GM12878 (cell line): ENCODE data around the gene ABCA7. TPM values are rescaled to one million over a fixed set of nuclear protein-coding genes. Genes with fewer than 3 reads are reported as not detected.

Experiments
- MEF2B ChIP-seq: fragments of 450-650 bp; IDR thresholded peaks from 2 replicates; pipeline ENCODE4 v1.6.1; 2018; ENCODE audit warnings: mild to moderate bottlenecking, moderate library complexity; ENCODE audit not compliant: partially characterized antibody, poor library complexity, severe bottlenecking
- RUNX3 ChIP-seq: IDR thresholded peaks from 2 replicates; pipeline ENCODE4 v1.6.1; 2012; ENCODE audit warnings: low read length, inconsistent platforms
- SPI1 ChIP-seq: IDR thresholded peaks from 2 replicates; pipeline ENCODE4 v1.6.1; 2011; ENCODE audit warnings: low read depth, mild to moderate bottlenecking, low read length, moderate library complexity, borderline replicate concordance; ENCODE audit not compliant: insufficient read depth
- TAF1 ChIP-seq: IDR thresholded peaks from 2 replicates; pipeline ENCODE4 v1.6.1; 2011; ENCODE audit warnings: mild to moderate bottlenecking, low read depth, low read length, borderline replicate concordance
- polyA plus RNA-seq, 11 experiments: library from polyadenylated mRNA; depleted of rRNA in 4 of 11; unstranded in 6 of 11; stranded (reverse) in 5 of 11; fragments of >200 nt; fragmentation: Nextera tagmentation in 4 of 11; fragmentation: Illumina TruSeq in 1 of 11; extraction: Ambion mirVana in 4 of 11; extraction: Trizol in 1 of 11; gene quantifications; 1 replicate in 1 of 11; 2 replicates in 10 of 11; pipeline versions ENCODE4 v1.2.1 to v1.2.3, GENCODE V29; 2011 to 2016; ENCODE audit warnings: inconsistent platforms in 2 of 11, missing spikeins in 2 of 11, low read depth in 1 of 11
- total RNA-seq, 4 experiments: library from RNA; depleted of rRNA in 3 of 4; stranded (reverse); fragments of >200 nt in 3 of 4; fragmentation: Illumina TruSeq in 1 of 4; extraction: Trizol in 1 of 4; gene quantifications; 2 replicates each; pipeline versions ENCODE4 v1.2.1 to v1.2.3, GENCODE V29; 2013 to 2021
- TF ChIP-seq, protein P1 (sequence below): fragments of 450-650 bp; IDR thresholded peaks from 2 replicates; pipeline ENCODE4 v1.6.1; 2018; ENCODE audit warnings: mild to moderate bottlenecking, low read depth, moderate library complexity; ENCODE audit not compliant: partially characterized antibody
- TF ChIP-seq, protein P2 (sequence below): fragments of 450-650 bp; conservative IDR thresholded peaks from 2 replicates; pipeline ENCODE4 v1.6.1; 2017; ENCODE audit warnings: mild to moderate bottlenecking, moderate library complexity

ABCA7 gene
- total and polyA plus RNA-seq, 10 of the 15 experiments (the other 5 are each of a cell fraction or from before 2014, with no cell fraction given) = 1.0 to 49.5 (median 14.8) TPM

DNA sequence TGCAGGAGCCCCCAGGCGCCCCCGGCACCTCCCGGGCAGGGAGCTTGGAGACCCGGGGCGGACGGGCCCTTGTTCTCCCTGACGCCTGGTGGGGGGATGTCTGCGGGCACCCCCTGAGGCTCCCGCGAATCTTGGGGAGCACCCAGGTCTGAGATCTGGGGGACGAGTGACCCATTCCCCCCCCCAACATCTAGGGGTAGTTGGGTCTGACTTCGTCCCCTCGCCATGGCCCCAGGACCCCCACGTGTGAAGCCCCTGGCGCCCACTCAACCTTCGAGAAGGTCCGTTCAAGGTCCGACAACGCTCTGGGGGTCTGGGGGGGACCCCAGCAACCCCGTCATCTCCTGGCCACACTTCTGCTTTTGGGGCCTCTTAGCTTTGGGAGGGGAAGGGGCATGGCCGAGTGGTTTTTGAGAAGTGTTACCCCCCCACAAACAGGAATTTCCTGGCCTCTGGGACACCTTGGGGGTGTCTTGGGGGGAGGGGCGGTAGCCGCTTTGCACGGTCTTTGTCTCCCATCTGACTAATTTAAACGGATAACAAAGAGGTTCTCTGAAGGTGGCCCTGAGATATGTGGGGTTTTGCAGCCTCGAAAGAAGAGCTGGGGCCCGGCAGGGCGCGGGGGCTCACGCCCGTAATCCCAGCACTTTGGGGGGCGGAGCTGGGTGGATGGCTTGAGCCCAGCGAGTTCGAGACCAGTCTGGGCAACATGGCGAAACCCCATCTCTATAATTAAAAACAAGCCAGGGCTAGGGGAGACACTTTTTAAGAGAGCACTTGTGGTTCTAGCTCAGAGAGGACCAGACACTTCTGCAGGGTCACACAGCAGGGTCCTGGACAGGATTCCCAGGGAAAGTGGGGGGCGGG, 12.9 kb upstream of the ABCA7 start (continued):
- TF ChIP-seq, protein P1, sequence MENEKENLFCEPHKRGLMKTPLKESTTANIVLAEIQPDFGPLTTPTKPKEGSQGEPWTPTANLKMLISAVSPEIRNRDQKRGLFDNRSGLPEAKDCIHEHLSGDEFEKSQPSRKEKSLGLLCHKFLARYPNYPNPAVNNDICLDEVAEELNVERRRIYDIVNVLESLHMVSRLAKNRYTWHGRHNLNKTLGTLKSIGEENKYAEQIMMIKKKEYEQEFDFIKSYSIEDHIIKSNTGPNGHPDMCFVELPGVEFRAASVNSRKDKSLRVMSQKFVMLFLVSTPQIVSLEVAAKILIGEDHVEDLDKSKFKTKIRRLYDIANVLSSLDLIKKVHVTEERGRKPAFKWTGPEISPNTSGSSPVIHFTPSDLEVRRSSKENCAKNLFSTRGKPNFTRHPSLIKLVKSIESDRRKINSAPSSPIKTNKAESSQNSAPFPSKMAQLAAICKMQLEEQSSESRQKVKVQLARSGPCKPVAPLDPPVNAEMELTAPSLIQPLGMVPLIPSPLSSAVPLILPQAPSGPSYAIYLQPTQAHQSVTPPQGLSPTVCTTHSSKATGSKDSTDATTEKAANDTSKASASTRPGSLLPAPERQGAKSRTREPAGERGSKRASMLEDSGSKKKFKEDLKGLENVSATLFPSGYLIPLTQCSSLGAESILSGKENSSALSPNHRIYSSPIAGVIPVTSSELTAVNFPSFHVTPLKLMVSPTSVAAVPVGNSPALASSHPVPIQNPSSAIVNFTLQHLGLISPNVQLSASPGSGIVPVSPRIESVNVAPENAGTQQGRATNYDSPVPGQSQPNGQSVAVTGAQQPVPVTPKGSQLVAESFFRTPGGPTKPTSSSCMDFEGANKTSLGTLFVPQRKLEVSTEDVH = no peak
- TF ChIP-seq TAF1 = no peak
- TF ChIP-seq, protein P2, sequence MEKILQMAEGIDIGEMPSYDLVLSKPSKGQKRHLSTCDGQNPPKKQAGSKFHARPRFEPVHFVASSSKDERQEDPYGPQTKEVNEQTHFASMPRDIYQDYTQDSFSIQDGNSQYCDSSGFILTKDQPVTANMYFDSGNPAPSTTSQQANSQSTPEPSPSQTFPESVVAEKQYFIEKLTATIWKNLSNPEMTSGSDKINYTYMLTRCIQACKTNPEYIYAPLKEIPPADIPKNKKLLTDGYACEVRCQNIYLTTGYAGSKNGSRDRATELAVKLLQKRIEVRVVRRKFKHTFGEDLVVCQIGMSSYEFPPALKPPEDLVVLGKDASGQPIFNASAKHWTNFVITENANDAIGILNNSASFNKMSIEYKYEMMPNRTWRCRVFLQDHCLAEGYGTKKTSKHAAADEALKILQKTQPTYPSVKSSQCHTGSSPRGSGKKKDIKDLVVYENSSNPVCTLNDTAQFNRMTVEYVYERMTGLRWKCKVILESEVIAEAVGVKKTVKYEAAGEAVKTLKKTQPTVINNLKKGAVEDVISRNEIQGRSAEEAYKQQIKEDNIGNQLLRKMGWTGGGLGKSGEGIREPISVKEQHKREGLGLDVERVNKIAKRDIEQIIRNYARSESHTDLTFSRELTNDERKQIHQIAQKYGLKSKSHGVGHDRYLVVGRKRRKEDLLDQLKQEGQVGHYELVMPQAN = 0 out of 2 replicates have a peak, but pooled peaks have one; percentile 3
- TF ChIP-seq RUNX3 = peak; percentile 40
- TF ChIP-seq MEF2B = peak; percentile 22
- TF ChIP-seq SPI1 = peak; percentile 78
